Spleen (tissue), 11 donors: ENCODE data around the gene TCF12. TPM values are rescaled to one million over a fixed set of nuclear protein-coding genes. Genes with fewer than 3 reads are reported as not detected.

Source experiments
- DNase-seq: peaks from one replicate; pipeline ENCODE4 v3.0.0-alpha.2; 2020
- H3K27ac ChIP-seq, 8 donors: fragments of 200-600 bp; sonication (generic) in 7 of 8; 1 replicate in 4 of 8; 2 replicates in 4 of 8; pipeline versions ENCODE4 v1.5.0 to v1.8.0; 2016 to 2021; ENCODE audit warnings: inconsistent platforms in 4 of 8, mild to moderate bottlenecking in 4 of 8, moderate library complexity in 1 of 8
- H3K27me3 ChIP-seq, 7 donors: fragments of 200-600 bp; sonication (generic) in 6 of 7; replicated peaks in 1 of 7; 1 replicate in 4 of 7; 2 replicates in 3 of 7; pipeline versions ENCODE4 v1.5.0 to v1.8.0; 2016 to 2021; ENCODE audit warnings: inconsistent platforms in 3 of 7, mild to moderate bottlenecking in 1 of 7
- H3K36me3 ChIP-seq, 6 donors: fragments of 200-600 bp; sonication (generic) in 5 of 6; 1 replicate in 4 of 6; 2 replicates in 2 of 6; pipeline versions ENCODE4 v1.5.0 to v1.8.0; 2016 to 2021; ENCODE audit warnings: inconsistent platforms in 2 of 6
- H3K4me1 ChIP-seq, 6 donors: fragments of 200-600 bp; sonication (generic) in 5 of 6; 1 replicate in 3 of 6; 2 replicates in 3 of 6; pipeline versions ENCODE4 v1.5.0 to v1.8.0; 2016 to 2021; ENCODE audit warnings: inconsistent platforms in 3 of 6
- H3K4me3 ChIP-seq, 8 donors: fragments of 200-600 bp; sonication (generic) in 7 of 8; 1 replicate in 4 of 8; 2 replicates in 4 of 8; pipeline versions ENCODE4 v1.5.0 to v1.8.0; 2016 to 2021; ENCODE audit warnings: inconsistent platforms in 4 of 8, mild to moderate bottlenecking in 4 of 8, moderate library complexity in 2 of 8
- H3K9me3 ChIP-seq, 8 donors: fragments of 200-600 bp; sonication (generic) in 7 of 8; 1 replicate in 4 of 8; 2 replicates in 4 of 8; pipeline versions ENCODE4 v1.5.0 to v1.8.0; 2016 to 2021; ENCODE audit warnings: inconsistent platforms in 4 of 8
- CTCF ChIP-seq, 11 experiments: fragments of 200-600 bp in 7 of 11; fragments of 450-650 bp in 4 of 11; sonication (generic) in 4 of 11; IDR thresholded peaks in 8 of 11; conservative IDR thresholded peaks in 3 of 11; 1 replicate in 7 of 11; 2 replicates in 4 of 11; pipeline versions ENCODE4 v1.4.0 to v1.8.0; 2016 to 2021; ENCODE audit warnings: antibody characterized with exemption in 11 of 11, inconsistent platforms in 4 of 11, mild to moderate bottlenecking in 1 of 11
- POLR2A ChIP-seq, 3 donors: fragments of 450-650 bp; IDR thresholded peaks; one replicate each; pipeline ENCODE4 v1.5.1; 2017; ENCODE audit warnings: antibody characterized with exemption in 3 of 3, mild to moderate bottlenecking in 1 of 3
- POLR2AphosphoS5 ChIP-seq, 3 donors: sonication (generic); formaldehyde crosslinking; IDR thresholded peaks; one replicate each; pipeline ENCODE4 v1.5.1; 2017; ENCODE audit warnings: antibody characterized with exemption in 3 of 3
- WGBS, 5 donors: extraction: QIAGEN DNeasy Blood & Tissue Kit in 3 of 5; methylation state at CpG; one replicate each; pipeline versions ENCODE4 v1.1.5 to v1.1.7; 2013 to 2018; 5-methylcytosine and 5-hydroxymethylcytosine counted together
- intact Hi-C: fragments of 100-400 bp; cut with DNase I; formaldehyde crosslinking; loops from one replicate; pipeline ENCODE4 v1.15.0; 2023; ENCODE audit warnings: low total_unique reads
- polyA plus RNA-seq, 3 donors: library from polyadenylated mRNA; stranded (reverse); fragments of 200-250 nt; gene quantifications; one replicate each; pipeline ENCODE4 v1.2.1, GENCODE V29; 2013
- total RNA-seq, 7 donors: library from RNA; depleted of rRNA in 3 of 7; stranded (reverse); fragments of >200 nt in 3 of 7; fragmentation: NEBNext Ultra II Directional in 4 of 7; extraction: Animal tissue kit (Norgen Biotek cat#: 25700) in 4 of 7; gene quantifications; one replicate each; pipeline versions ENCODE4 v1.1.0 to v1.2.1, GENCODE V29; 2016 to 2021
- donor health status: healthy with polysubstance abuse.
- donor health status: DM: no; HTN: no; CAD: no; lungs with moderate emphysema.
- donor health status: DM: no; HTN: no; CAD: no.
- donor health status: Bipolar disorder and iron deficiency.
- donor health status: healthy.
- donor health status: DM: no; HTN: no; CAD: no.
- donor health status: DM: yes; HTN: yes; CAD: no.

TCF12 gene
- total and polyA plus RNA-seq, 10 donors, result 8.3 to 139 (median 111) TPM

GRCh38 chr15:57287123-57287521 lies 368.7 kb downstream of the TCF12 start:
- TF ChIP-seq POLR2AphosphoS5 (IDR thresholded peaks at IDR 0.05) (no peak), POLR2A (IDR thresholded peaks at IDR 0.05) (no peak), CTCF (IDR thresholded peaks at IDR 0.05 in 8 of 11, conservative IDR thresholded peaks at IDR 0.05 in 3 of 11) (no peak)
- Histone ChIP-seq H3K9me3 (no peaks in the 10 kb centered on the region), H3K27me3 (no peaks in the 10 kb centered on the region), H3K4me3 (no peak overlapping the region), H3K36me3 (peaks cover 0 to 97% (median 21%) of the 10 kb centered on the region in 6 donors), H3K4me1 (peaks cover 5 to 86% (median 32%) of the 10 kb centered on the region in 6 donors), H3K27ac (peak overlapping the region; percentile 23 to 86 (median 78))
- DNase-seq, result no peak
- 72 to 82% (median 79%) methylated on average over 2 of the region's 2 CpGs for WGBS, 5 donors
- intact Hi-C loops, result no loop called here

- Histone ChIP-seq H3K4me3 (no peak overlapping the region), H3K4me1 (peaks cover 0 to 67% (median 16%) of the 10 kb centered on the region in 6 donors), H3K36me3 (peaks cover 0 to 78% (median 21%) of the 10 kb centered on the region in 6 donors), H3K27me3 (no peaks in the 10 kb centered on the region), H3K27ac (peak overlapping the region in 4 of 8 donors; percentile 78 to 86 (median 82)), H3K9me3 (no peaks in the 10 kb centered on the region)
- 65 to 77% (median 70%) methylated on average over 5 of the region's 5 CpGs for WGBS, 5 donors
- no peak for DNase-seq
- TF ChIP-seq CTCF (IDR thresholded peaks at IDR 0.05 in 8 of 11, conservative IDR thresholded peaks at IDR 0.05 in 3 of 11), result no peak
- TF ChIP-seq POLR2A (IDR thresholded peaks at IDR 0.05), result no peak
- TF ChIP-seq POLR2AphosphoS5 (IDR thresholded peaks at IDR 0.05), result no peak
- intact Hi-C loops, result no loop called here
These were observed 370.6 kb downstream of the TCF12 start for GRCh38 chr15:57288926-57289580.

GRCh38 chr15:57290187-57290586 lies 371.7 kb downstream of the TCF12 start:
- intact Hi-C loops, result no loop called here
- no peaks in the 10 kb centered on the region for H3K27me3 ChIP-seq
- no peak overlapping the region for H3K4me3 ChIP-seq
- DNase-seq, result no peak
- peaks cover 0 to 68% (median 16%) of the 10 kb centered on the region in 6 donors for H3K36me3 ChIP-seq
- TF ChIP-seq CTCF (IDR thresholded peaks at IDR 0.05 in 8 of 11, conservative IDR thresholded peaks at IDR 0.05 in 3 of 11) (no peak), POLR2A (IDR thresholded peaks at IDR 0.05) (no peak), POLR2AphosphoS5 (IDR thresholded peaks at IDR 0.05) (no peak)
- no peaks in the 10 kb centered on the region for H3K9me3 ChIP-seq
- H3K4me1 ChIP-seq, result peaks cover 0 to 55% (median 12%) of the 10 kb centered on the region in 6 donors
- WGBS, 5 donors, result 85 to 93% (median 89%) methylated on average over 2 of the region's 2 CpGs
- peak overlapping the region in 1 of 8 donors; percentile 86 for H3K27ac ChIP-seq

DNA sequence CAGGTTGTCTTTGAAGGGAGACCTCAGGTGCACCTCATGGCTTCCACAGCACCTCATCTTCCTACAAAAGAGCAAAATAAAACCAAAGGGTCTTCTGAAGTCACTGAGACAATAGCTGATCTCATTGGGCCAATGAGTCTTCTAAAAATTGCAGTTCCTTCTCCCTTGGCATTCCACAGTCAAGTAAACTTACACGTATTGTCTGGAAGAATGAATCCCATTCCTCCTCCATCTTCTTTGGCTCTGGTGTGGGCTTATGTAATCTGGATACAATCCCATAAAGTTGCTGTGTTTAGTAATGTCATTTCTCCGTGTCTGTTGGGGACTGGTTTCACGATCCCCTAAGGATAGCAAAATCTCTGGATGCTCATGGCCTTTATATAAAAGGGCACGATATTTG lies 372.4 kb downstream of the TCF12 start:
- intact Hi-C loops, result no loop called here
- no peak overlapping the region for H3K4me3 ChIP-seq
- DNase-seq, result no peak
- peaks cover 0 to 49% (median 12%) of the 10 kb centered on the region in 6 donors for H3K4me1 ChIP-seq
- no peaks in the 10 kb centered on the region for H3K27me3 ChIP-seq
- 93 to 99% (median 98%) methylated on average over 4 of the region's 4 CpGs for WGBS, 5 donors
- H3K9me3 ChIP-seq, result no peaks in the 10 kb centered on the region
- peak overlapping the region in 1 of 8 donors; percentile 43 for H3K27ac ChIP-seq
- TF ChIP-seq POLR2A (IDR thresholded peaks at IDR 0.05) (no peak), POLR2AphosphoS5 (IDR thresholded peaks at IDR 0.05) (no peak), CTCF (IDR thresholded peaks at IDR 0.05 in 8 of 11, conservative IDR thresholded peaks at IDR 0.05 in 3 of 11) (no peak)
- H3K36me3 ChIP-seq, result peaks cover 0 to 62% (median 13%) of the 10 kb centered on the region in 6 donors
